T-helper 22 cell (primary cell): Measurements from ENCODE around the gene CHIT1.

Source experiments
- DNase-seq: peaks from one replicate; pipeline ENCODE4 v3.0.0-alpha.2; 2020; ENCODE audit warnings: low read depth

CHIT1 gene

DNA sequence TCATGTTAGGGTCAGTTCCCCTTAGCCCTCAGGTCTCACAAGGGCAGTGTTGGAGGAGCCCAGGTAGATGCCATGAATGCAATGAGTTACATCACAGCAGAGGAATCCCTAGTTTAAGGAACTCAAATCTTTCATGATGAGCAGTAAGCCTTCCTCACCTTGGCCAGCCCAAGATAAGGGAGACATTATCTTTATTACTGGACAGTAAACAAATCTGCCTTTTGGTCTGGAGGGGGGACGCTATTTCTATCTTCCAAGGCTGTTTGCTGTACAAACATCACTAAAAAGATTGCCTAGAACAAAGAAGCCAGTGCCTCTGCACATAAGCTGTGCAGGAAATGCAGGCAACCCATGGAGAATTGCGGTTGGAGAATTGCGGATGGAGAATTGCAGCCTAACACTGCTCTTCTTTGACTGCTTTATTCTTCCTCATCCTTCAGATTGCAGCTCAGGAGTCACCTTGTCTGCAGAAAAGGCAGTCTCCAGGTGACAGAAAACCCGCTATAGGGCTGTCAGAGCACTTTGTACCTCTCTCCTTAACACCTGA is 40.7 kb downstream of the CHIT1 start:
- no peak for DNase-seq

DNA sequence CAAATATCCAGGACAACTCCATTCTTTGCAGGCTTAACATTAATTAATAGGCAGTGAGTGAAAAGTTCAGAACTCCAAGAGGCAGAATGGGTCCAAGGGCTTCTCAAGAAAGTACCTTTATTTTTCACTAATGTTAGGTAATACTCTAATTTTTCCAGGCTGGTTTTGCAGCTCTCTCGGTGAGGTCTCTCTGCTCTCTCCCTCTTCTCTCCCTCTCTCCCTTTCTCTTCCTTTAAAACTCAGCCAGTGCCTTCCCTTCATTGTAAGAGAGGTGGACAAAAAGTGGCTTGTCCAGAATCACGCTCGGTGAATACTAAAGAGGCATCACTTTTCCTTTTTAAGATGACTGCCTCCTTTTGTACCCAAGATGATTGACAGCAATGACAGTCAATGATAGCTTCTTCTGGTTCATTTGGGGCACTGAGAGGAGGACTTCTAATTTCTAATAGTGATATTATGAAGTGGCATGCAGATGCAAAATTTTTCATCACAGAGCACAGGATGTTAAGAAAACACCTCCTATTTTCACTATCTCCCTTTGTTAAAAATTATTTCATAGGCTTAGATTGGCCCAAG is 41.7 kb downstream of the CHIT1 start:
- no peak for DNase-seq

DNA sequence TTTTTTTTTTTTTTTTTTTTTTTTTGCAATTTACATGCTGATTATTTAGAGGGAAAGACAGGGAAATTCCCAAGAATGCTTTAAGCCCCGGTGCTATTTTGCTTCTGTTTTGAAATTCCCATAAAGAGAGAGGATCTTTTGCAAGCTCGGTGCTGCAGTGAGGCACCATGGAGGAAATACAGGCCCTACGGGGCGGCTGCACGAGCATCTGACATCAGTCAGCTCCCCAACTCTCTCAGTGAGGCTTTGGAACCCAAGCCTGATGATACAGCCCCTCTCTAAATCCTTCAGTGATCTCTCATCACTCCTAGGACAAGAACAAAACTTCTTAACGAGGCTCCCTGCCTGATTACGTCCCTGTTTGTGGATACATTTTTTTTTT is 42.2 kb downstream of the CHIT1 start:
- no peak for DNase-seq

DNA sequence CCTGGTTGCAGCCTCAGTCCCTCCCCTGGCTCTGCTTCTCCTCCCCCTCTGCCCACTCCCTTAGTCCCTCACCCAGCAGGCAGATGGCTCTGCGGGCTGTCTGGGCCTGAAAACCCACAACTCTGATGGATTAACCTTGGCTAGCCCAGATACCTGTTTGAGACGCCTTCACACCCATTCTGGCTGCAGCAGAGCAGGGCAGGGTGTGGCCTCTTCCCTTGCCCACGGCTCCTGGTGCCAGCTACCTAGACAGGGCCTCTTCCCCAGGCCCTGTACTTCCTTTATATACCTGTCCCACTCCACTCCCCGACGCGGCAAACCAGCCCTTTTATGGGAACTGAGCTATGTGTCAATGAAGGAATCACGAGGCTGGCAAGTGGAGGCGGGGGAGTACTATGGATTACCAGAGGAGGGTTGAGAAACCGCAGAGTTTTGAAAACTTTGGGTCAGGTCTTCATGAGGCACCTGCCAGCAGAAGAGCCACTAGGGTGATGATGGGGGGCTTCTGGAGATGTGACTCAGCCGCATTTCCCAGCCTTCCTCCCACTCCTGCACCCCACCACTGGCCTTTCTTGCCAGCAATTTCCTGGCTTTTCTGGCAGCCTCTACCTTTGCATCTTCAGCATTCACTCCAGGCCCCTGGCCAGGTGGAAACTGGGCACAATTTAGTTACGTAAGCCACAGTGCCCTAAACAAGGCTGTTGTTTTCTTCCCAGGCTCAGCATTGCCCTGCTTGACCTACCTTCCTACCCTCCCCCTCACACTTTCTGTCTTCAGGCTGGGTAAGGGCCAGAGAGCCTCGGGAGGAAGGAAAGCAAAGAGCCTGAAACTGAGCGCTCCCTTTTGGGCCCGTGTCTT is 42.8 kb downstream of the CHIT1 start, which contains the start of gene CHI3L1:
Gene CHI3L1 (minus strand): TSS at position 259 of the 858 bp plus-strand sequence. CDS start 81 bp downstream, at position 178.
- DNase-seq: no peak

DNA sequence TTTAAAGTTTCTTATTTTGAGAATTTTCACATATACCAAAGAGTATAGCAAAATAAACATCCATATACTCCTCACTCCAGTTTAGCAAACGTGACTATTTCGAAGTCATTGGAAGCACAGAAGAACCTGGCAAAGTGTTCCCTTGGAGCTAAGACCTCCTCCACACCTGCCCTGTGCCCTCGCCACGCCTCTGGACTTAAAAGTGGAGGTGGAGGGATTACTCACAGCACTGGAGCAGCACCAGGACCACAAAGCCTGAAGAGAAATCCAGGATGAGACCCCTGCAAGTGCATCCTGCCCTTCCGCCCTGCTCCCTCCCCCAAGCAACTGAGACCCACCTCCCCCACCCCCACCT is 43.4 kb downstream of the CHIT1 start:
- no peak for DNase-seq

DNA sequence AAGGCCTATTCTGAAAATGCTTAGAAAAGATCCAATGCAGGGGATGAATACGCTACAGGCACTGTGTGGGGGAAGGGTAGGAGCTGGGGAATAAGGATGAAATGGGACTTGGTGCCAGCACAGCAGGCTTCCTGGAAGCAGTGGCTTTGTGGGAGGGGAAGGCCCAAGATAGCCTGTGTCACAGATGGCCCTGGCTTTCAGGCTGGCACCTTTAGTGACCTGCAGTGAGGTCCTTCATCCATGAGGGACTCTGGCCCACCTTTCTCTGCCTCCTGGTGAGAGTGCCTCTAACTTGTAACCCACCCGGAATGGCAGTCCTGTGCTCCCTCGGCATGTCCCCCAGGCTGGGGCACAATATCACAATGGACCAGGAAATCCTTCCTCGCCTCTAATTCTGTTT is 43.9 kb downstream of the CHIT1 start:
- no peak for DNase-seq

DNA sequence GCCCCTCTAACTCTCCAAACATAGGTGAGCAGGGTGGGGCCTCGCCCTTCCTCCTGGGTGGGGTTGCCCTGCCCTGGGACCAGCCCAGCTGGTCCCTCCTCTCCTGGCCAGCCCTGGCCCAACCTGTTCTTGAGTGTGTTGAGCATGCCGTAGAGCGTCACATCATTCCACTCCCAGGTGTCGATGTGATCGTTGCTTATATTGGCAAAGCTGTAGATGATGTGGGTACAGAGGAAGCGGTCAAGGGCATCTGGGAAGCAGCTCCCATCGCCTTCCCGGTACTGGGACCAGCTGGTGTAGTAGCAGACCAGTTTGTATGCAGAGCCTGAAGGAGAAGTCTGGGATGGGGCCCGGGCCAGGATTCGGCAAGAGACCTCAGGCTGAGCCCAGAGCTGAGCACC is 44.4 kb downstream of the CHIT1 start:
- DNase-seq: no peak

DNA sequence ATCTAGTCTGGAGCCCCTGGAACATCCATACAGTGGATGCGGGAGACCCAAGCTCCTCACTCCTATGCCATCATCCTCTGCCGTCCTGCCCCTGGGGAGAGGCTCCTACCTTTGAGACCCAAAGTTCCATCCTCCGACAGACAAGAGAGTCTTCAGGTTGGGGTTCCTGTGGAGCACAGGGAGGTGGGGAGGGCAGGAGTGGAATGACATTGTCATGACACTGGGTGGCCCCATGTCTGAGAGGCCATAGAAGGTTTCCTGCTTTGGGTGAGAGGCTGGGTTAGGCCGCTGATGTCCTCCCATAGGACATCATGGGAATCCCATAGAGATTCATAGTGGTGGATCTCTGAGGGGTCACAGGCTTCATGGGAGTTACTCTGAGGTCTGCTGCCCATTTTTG is 45.0 kb downstream of the CHIT1 start:
- no peak for DNase-seq

DNA sequence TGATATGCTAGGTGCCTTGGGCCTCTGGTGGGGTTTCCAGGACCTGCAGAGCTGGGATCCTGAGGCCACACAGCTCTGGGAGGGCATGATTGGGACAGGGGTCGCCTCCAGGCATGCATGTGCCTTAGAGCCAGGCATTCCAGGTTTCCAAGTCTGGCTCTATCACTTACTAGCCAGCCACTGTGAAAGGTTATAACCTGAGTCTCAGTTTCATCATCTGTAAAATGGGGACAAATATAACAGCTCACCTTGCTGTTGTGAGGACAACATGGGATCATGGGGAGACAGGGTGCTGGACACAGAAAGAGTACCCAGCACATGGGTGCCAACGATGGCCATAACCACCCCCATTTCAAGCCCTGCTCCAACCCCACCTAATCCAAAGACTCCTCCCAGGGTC is 45.6 kb downstream of the CHIT1 start:
- no peak for DNase-seq

DNA sequence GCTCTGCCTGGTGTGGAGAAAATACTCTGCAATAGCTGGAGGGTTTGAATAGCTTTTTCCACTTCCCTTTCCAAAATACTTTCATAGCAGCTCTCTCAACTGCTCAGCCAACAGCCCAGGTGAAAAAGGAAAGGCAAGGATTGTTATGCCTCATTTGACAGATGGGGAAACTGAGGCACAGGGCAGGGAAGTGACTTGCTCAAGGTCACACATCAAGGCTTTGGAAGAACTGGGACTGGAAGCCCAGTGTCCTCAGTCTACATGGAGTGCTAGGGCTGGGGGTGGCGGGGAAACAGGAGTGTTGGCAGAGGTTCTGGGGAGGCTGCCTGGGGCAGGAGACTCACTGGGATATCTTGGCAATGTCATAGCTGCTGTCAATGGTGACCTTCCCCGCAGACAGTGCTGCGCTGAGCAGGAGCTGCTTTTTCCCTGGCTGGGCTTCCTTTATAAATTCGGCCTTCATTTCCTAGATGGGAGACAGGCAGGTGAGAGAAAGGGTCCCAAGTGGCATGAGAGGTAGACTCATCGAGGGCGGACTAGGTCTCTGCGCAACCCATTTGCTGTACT is 47.0 kb downstream of the CHIT1 start:
- DNase-seq: no peak

DNA sequence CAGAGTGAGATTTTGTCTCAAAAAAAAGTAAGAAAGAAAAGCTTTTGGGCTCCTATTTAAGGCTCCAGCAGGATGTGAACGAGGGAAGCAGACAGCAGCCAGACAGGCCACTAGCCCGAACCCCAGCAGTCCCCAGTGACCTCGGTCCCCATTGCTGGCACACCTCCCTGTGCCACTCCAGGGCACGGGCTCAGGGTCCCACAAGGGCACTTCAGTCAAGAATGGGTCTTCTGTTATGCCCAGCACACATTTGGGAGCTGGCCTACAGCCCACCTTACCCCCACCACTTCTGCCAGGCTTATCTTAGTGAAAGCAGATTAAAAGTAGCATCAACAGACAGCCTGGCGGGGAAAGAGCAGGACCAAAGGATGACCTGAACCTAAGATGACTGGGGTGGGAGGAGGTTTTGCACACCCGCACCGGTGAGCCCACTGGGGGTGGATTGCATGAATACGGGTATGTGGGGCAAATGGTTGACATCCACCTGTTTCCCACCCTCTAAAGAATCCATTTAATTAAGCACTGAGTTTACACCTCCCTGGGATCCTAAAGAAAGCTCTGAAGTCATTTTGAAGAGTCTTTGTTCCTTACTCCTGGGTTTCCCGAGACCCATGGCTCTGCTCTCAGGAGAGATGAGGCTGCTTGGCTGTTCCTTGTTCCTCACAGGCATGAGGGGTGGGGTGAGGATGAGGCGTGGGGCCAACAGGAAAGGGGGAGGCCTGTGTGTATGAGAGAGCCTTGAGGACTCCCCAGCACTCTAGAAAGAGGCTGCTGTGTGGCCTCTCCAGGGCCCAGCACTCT is 47.7 kb downstream of the CHIT1 start:
- DNase-seq: no peak

DNA sequence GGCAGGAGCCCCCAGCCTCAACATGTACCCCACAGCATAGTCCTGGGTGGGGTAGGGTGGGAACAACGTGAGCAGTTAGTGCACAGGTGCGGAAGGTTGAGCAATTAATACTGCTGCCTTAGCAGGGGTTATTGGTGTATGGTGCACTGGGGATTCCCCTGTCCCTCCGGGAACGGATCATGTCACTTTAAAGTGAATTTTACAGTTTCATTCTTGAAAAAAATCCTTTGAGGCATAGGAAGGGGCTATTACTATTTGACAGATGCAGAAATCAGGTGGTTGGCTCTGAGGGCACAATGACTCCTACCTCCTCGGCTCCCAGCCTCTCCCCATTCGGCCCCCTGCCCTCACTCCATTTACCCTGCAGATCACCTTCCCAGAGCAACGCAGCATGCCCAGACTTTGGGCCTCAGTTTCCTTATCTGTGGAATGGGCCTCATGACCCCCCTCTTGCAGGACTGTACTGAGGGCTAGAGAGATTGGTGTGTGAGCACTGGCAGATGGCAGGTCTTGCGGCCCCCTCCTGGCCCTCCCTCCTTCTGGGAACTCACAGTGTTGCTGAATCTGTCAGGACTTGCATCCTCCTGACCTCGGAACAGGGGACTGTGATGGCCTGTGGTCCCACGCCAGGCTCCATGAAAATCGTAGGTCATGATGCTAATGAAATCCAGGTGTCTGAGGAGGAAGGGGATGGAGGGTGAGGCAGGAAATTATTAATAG is 48.7 kb downstream of the CHIT1 start:
- no peak for DNase-seq

DNA sequence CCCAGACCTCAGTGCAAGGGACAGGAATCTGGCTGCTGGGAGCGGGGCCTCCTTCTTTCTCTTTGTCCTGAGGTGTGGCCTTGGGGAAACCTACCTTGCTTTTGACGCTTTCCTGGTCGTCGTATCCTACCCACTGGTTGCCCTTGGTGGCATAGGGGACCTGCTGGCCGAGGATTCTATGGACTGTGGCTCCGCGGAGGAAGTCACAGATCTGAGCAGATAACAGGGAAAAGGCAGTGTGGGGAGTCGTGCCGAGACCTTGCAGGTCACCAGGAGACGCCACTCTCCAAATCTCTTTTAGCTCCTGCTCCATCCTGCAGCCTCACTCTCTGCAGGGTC is 49.8 kb downstream of the CHIT1 start:
- DNase-seq: no peak

DNA sequence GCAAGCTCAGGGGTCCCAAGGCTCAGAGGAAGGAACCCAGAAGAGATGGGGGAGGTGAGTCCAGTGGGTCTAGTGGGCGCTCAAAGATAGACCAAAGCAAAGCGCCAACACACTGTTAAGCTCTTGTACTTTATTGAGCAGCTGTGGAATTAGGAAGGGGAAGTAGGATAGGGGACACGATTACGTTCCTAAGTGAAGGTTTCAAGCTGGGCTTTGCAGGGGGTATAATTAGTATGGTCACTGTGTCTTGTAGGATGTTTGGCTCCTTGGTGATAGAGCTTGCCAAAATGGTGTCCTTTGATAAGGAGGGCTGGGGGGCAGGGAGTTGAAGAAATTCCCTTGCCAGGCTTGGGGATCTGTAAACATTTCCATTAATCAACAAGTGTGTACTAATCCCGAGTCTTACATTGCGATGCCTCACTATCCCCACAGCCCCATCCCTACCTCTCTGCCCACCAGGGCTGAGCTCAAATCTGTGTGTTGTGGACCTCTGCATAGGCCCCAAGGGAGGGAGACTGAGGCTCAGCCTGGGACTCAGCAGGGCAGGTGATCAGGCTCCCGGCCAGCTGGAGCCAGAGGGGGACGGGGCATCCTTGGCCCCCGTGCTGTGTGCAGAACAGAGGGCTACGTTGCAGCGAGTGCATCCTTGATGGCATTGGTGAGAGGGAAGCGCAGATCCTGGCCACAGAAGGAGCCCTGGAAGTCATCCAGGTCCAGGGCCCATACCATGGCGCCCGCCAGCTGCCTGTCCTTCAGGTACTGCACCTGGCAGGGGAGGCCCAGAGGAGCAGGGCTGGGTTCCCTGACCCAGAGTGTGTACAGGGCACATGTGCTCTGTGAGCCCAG is 50.4 kb downstream of the CHIT1 start:
- no peak for DNase-seq

DNA sequence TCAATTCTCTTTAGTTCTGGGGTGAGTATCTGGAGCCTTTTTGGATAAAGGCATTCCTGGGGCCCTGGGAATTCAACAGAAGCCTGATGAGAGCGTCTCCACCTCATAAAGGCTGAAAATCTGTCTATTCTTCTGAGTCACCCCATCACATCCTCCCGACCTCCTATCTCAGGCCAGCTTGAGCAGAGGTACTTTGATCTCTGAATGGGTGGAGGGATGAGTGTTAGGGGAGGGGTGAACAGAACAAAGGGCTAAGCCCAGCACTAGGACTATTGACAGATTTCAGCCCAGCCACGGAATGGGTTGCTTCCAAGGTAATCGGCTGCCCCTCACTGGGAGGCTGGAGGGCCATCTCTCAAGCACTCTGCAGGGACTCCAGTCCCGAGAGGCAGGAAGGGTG is 51.4 kb downstream of the CHIT1 start:
- no peak for DNase-seq

DNA sequence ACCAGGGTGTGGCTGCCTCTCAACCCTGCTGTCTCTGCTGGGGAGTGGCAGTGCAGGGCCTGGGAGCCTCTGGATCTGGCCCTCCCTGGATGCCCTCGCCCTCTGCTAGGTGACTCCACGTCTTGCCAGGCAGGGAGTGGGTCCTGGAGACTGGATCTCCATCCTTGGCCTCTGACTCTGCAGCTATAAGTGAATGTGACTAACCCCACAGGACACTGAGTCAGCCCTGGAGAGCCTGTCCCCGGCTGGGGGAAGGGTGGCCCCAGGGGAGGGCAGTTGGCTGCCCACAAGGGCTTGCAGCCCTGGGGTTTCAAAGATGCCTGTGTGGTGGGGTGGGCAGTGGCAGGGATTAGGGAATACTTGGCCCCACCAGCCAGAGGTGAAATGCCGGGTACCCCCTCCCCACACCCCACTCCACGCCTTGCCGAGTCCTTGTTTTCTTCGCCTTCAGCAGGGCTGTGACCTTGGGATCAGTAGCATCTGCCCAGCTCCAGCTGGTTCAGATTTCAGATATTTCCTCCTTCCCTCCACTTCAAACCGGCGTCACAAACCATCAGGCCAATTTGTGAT is 51.9 kb downstream of the CHIT1 start:
- no peak for DNase-seq

DNA sequence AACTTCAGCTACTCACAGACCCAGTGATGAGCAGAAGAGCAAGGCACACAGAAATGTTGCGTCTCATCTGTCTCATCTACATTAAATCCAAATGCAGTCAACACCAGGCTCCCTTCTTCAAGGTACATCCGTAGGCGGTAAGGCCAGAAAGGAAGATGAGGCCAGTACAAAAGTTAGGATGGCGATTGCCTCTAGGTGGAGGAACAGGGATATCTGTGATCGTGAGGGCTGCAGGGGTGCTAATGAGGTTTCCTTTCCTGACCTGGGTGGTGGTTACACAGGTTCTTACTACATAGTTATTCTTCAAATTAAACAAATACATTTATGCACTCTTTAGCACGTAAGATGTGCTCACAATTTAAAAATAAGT is 52.5 kb downstream of the CHIT1 start:
- no peak for DNase-seq

DNA sequence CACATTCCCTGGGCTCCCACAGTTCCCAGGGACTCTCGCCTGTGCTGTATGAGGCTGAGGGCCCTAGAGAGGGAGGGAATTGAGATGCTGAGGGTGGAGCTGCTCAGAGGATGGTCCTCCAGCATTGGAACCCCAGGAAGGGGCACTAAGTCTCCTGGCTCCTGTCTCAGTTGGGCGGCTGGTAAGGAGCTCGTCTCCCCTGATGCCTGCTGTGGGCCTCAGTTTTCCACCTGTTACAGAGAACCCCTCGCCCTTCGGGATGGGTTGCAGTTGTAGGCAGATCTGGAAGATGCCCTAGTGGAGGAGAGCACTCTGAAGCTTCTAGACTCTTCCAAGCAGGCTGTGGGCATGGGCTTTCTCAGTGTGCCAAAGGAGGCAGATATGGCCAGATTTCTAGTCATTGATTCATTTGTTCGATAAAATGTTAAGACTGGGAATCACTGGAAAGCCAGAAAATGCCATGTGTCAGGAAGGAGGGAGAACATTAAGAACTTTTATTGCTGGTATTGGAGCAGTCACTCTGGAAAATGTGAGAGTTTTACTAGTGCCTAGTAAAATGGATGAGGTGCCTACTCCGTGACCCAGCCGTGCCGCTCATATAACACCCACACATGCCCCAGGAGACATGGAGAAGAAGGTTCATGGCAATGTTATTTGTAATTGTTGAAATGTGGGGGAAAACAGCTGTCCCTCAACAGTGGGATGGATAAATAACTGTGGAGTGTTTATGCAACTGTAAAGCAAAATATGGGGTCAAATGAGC is 53.0 kb downstream of the CHIT1 start:
- no peak for DNase-seq

DNA sequence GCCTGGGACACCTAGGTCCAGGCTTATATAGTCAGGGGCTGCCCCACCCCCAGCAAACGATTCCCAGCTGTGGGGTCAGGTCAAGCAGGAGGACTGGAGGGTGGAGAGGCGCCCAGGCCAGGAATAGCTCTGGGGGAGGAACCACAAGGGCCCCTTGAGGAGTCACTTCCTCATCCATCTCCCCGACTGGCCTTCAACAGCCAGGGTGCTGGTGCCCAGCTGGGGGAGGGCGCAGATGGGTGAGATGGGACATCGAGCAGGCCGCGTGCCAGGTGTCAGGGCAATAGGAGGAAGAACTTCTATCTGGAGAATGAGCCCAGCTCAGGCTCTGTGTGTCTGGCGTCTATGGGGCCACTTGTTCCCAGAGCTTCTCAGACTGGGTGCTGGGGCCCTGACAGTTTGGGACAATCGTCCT is 53.6 kb downstream of the CHIT1 start:
- DNase-seq: no peak
